ENCODE data around the gene UBE3C.
"Not testable (repeated sequence)": the region's sequence is repeated elsewhere in the genome, so short reads cannot be mapped to it uniquely, and the experiment has no call there.

UBE3C gene

GRCh38 chr7:157143788-157144187, 5.1 kb downstream of the UBE3C start:
- Histone ChIP-seq H3K36me3 (ENCODE audit: insufficient read depth, low read length) (peaks cover 30% of the 10 kb centered on the region), H3K27me3 (ENCODE audit: insufficient read depth, low read length) (no peaks in the 10 kb centered on the region), H2AFZ (ENCODE audit: low read length, unreplicated experiment) (no peak overlapping the region), H3K79me2 (ENCODE audit: control insufficient read depth, insufficient read depth, low read length, unreplicated experiment) (peaks cover 97% of the 10 kb centered on the region), H3K27ac (ENCODE audit: low read depth, low read length) (no peak overlapping the region), H3K4me3 (ENCODE audit: low read depth, low read length) (no peak overlapping the region), H3K4me1 (ENCODE audit: control insufficient read depth, insufficient read depth, low read length, unreplicated experiment) (peaks cover 24% of the 10 kb centered on the region)

GRCh38 chr7:157149317-157149716, 10.6 kb downstream of the UBE3C start:
- Histone ChIP-seq H3K27ac (ENCODE audit: low read depth, low read length) (no peak overlapping the region), H3K4me1 (ENCODE audit: control insufficient read depth, insufficient read depth, low read length, unreplicated experiment) (peaks cover 19% of the 10 kb centered on the region)

GRCh38 chr7:157150882-157151281, 12.2 kb downstream of the UBE3C start:
- Histone ChIP-seq H3K27me3 (ENCODE audit: insufficient read depth, low read length) (no peaks in the 10 kb centered on the region), H3K4me3 (ENCODE audit: low read depth, low read length) (no peak overlapping the region), H3K27ac (ENCODE audit: low read depth, low read length) (no peak overlapping the region), H3K36me3 (ENCODE audit: insufficient read depth, low read length) (peaks cover 13% of the 10 kb centered on the region; the same call in 1 of the 2 replicates), H3K4me1 (ENCODE audit: control insufficient read depth, insufficient read depth, low read length, unreplicated experiment) (peaks cover 19% of the 10 kb centered on the region), H3K79me2 (ENCODE audit: control insufficient read depth, insufficient read depth, low read length, unreplicated experiment) (peaks cover 99% of the 10 kb centered on the region), H2AFZ (ENCODE audit: low read length, unreplicated experiment) (no peak overlapping the region)

More at GRCh38 chr7:157149317-157149716, 10.6 kb downstream of the UBE3C start:
- Histone ChIP-seq H2AFZ (ENCODE audit: low read length, unreplicated experiment) (no peak overlapping the region), H3K4me3 (ENCODE audit: low read depth, low read length) (no peak overlapping the region), H3K27me3 (ENCODE audit: insufficient read depth, low read length) (no peaks in the 10 kb centered on the region), H3K36me3 (ENCODE audit: insufficient read depth, low read length) (peaks cover 17% of the 10 kb centered on the region), H3K79me2 (ENCODE audit: control insufficient read depth, insufficient read depth, low read length, unreplicated experiment) (peaks cover 100% of the 10 kb centered on the region)

GRCh38 chr7:157151626-157152339, 13.1 kb downstream of the UBE3C start:
- Histone ChIP-seq H2AFZ (ENCODE audit: low read length, unreplicated experiment) (no peak overlapping the region), H3K27me3 (ENCODE audit: insufficient read depth, low read length) (no peaks in the 10 kb centered on the region), H3K79me2 (ENCODE audit: control insufficient read depth, insufficient read depth, low read length, unreplicated experiment) (peaks cover 99% of the 10 kb centered on the region), H3K36me3 (ENCODE audit: insufficient read depth, low read length) (peaks cover 11% of the 10 kb centered on the region; the same call in 1 of the 2 replicates), H3K4me3 (ENCODE audit: low read depth, low read length) (no peak overlapping the region), H3K27ac (ENCODE audit: low read depth, low read length) (no peak overlapping the region), H3K4me1 (ENCODE audit: control insufficient read depth, insufficient read depth, low read length, unreplicated experiment) (peaks cover 19% of the 10 kb centered on the region)

- Histone ChIP-seq H3K4me1 (ENCODE audit: control insufficient read depth, insufficient read depth, low read length, unreplicated experiment) (peaks cover 15% of the 10 kb centered on the region), H3K4me3 (ENCODE audit: low read depth, low read length) (no peak overlapping the region), H3K79me2 (ENCODE audit: control insufficient read depth, insufficient read depth, low read length, unreplicated experiment) (peaks cover 99% of the 10 kb centered on the region), H3K27me3 (ENCODE audit: insufficient read depth, low read length) (no peaks in the 10 kb centered on the region), H3K36me3 (ENCODE audit: insufficient read depth, low read length) (peaks cover 6% of the 10 kb centered on the region; the same call in 1 of the 2 replicates), H3K27ac (ENCODE audit: low read depth, low read length) (no peak overlapping the region), H2AFZ (ENCODE audit: low read length, unreplicated experiment) (no peak overlapping the region)
These were observed 13.7 kb downstream of the UBE3C start for GRCh38 chr7:157152391-157152937.

GRCh38 chr7:157153260-157153659, 14.5 kb downstream of the UBE3C start:
- Histone ChIP-seq H3K36me3 (ENCODE audit: insufficient read depth, low read length) (no peaks in the 10 kb centered on the region), H3K4me3 (ENCODE audit: low read depth, low read length) (no peak overlapping the region), H3K27me3 (ENCODE audit: insufficient read depth, low read length) (no peaks in the 10 kb centered on the region), H2AFZ (ENCODE audit: low read length, unreplicated experiment) (no peak overlapping the region), H3K27ac (ENCODE audit: low read depth, low read length) (no peak overlapping the region), H3K4me1 (ENCODE audit: control insufficient read depth, insufficient read depth, low read length, unreplicated experiment) (peaks cover 13% of the 10 kb centered on the region), H3K79me2 (ENCODE audit: control insufficient read depth, insufficient read depth, low read length, unreplicated experiment) (peaks cover 96% of the 10 kb centered on the region)

GRCh38 chr7:157155959-157156358, 17.2 kb downstream of the UBE3C start:
- Histone ChIP-seq H3K27ac (ENCODE audit: low read depth, low read length) (no peak overlapping the region), H3K4me3 (ENCODE audit: low read depth, low read length) (no peak overlapping the region), H3K79me2 (ENCODE audit: control insufficient read depth, insufficient read depth, low read length, unreplicated experiment) (peaks cover 95% of the 10 kb centered on the region), H3K27me3 (ENCODE audit: insufficient read depth, low read length) (no peaks in the 10 kb centered on the region), H3K4me1 (ENCODE audit: control insufficient read depth, insufficient read depth, low read length, unreplicated experiment) (peaks cover 9% of the 10 kb centered on the region), H3K36me3 (ENCODE audit: insufficient read depth, low read length) (no peaks in the 10 kb centered on the region), H2AFZ (ENCODE audit: low read length, unreplicated experiment) (no peak overlapping the region)

GRCh38 chr7:157158400-157158799, 19.7 kb downstream of the UBE3C start:
- H3K27ac ChIP-seq (ENCODE audit: low read depth, low read length), result no peak overlapping the region
- H3K4me3 ChIP-seq (ENCODE audit: low read depth, low read length), result no peak overlapping the region
- H3K4me1 ChIP-seq (ENCODE audit: control insufficient read depth, insufficient read depth, low read length, unreplicated experiment), result no peaks in the 10 kb centered on the region
- peaks cover 92% of the 10 kb centered on the region for H3K79me2 ChIP-seq (ENCODE audit: control insufficient read depth, insufficient read depth, low read length, unreplicated experiment)
- H2AFZ ChIP-seq (ENCODE audit: low read length, unreplicated experiment), result no peak overlapping the region
- H3K36me3 ChIP-seq (ENCODE audit: insufficient read depth, low read length), result no peaks in the 10 kb centered on the region
- H3K27me3 ChIP-seq (ENCODE audit: insufficient read depth, low read length), result no peaks in the 10 kb centered on the region

GRCh38 chr7:157159537-157159936, 20.8 kb downstream of the UBE3C start:
- H3K27ac ChIP-seq (ENCODE audit: low read depth, low read length); H2AFZ ChIP-seq (ENCODE audit: low read length, unreplicated experiment); H3K36me3 ChIP-seq (ENCODE audit: insufficient read depth, low read length); H3K4me3 ChIP-seq (ENCODE audit: low read depth, low read length); H3K4me1 ChIP-seq (ENCODE audit: control insufficient read depth, insufficient read depth, low read length, unreplicated experiment); H3K27me3 ChIP-seq (ENCODE audit: insufficient read depth, low read length): not testable (repeated sequence)
- peaks cover 92% of the 10 kb centered on the region for H3K79me2 ChIP-seq (ENCODE audit: control insufficient read depth, insufficient read depth, low read length, unreplicated experiment)

GRCh38 chr7:157160433-157160832, 21.7 kb downstream of the UBE3C start:
- no peak overlapping the region for H3K4me3 ChIP-seq (ENCODE audit: low read depth, low read length)
- H3K36me3 ChIP-seq (ENCODE audit: insufficient read depth, low read length), result peaks cover 9% of the 10 kb centered on the region; the same call in 1 of the 2 replicates
- no peak overlapping the region for H3K27ac ChIP-seq (ENCODE audit: low read depth, low read length)
- H3K4me1 ChIP-seq (ENCODE audit: control insufficient read depth, insufficient read depth, low read length, unreplicated experiment), result no peaks in the 10 kb centered on the region
- peaks cover 92% of the 10 kb centered on the region for H3K79me2 ChIP-seq (ENCODE audit: control insufficient read depth, insufficient read depth, low read length, unreplicated experiment)
- H2AFZ ChIP-seq (ENCODE audit: low read length, unreplicated experiment), result no peak overlapping the region
- no peaks in the 10 kb centered on the region for H3K27me3 ChIP-seq (ENCODE audit: insufficient read depth, low read length)

GRCh38 chr7:157165987-157166386, 27.3 kb downstream of the UBE3C start:
- Histone ChIP-seq H3K4me3 (ENCODE audit: low read depth, low read length) (no peak overlapping the region), H3K4me1 (ENCODE audit: control insufficient read depth, insufficient read depth, low read length, unreplicated experiment) (no peaks in the 10 kb centered on the region), H3K79me2 (ENCODE audit: control insufficient read depth, insufficient read depth, low read length, unreplicated experiment) (peaks cover 57% of the 10 kb centered on the region), H3K27ac (ENCODE audit: low read depth, low read length) (no peak overlapping the region), H2AFZ (ENCODE audit: low read length, unreplicated experiment) (no peak overlapping the region), H3K27me3 (ENCODE audit: insufficient read depth, low read length) (no peaks in the 10 kb centered on the region), H3K36me3 (ENCODE audit: insufficient read depth, low read length) (peaks cover 20% of the 10 kb centered on the region)

All from ACC112 (cell line).